ENCODE results near the gene CSMD2.

DNA sequence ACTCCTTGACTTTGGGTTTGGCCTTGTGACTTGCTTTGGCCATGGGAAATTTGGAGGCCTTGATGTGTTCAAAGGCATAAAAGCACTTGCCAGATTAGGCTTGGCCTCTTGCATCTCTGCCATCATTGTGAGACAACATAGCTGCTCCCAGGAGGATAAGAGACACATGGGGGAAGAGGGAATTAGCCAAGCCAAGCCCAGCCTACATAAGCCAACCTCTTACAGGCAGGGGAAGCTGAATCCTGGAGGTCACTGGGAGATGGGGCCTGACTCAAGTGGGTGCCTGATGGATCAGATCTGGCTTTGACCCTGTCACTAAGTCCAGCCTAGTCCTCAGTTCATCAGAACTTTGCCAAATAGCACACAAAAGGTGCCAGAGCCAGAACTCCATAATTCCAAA, 338.7 kb downstream of the CSMD2 start:
- TF ChIP-seq, protein P1, sequence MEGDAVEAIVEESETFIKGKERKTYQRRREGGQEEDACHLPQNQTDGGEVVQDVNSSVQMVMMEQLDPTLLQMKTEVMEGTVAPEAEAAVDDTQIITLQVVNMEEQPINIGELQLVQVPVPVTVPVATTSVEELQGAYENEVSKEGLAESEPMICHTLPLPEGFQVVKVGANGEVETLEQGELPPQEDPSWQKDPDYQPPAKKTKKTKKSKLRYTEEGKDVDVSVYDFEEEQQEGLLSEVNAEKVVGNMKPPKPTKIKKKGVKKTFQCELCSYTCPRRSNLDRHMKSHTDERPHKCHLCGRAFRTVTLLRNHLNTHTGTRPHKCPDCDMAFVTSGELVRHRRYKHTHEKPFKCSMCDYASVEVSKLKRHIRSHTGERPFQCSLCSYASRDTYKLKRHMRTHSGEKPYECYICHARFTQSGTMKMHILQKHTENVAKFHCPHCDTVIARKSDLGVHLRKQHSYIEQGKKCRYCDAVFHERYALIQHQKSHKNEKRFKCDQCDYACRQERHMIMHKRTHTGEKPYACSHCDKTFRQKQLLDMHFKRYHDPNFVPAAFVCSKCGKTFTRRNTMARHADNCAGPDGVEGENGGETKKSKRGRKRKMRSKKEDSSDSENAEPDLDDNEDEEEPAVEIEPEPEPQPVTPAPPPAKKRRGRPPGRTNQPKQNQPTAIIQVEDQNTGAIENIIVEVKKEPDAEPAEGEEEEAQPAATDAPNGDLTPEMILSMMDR (IDR thresholded peaks at IDR 0.05 in 4 of 5, conservative IDR thresholded peaks at IDR 0.05 in 1 of 5): no peak
- no peak for TF ChIP-seq POLR2A (IDR thresholded peaks at IDR 0.05)

Measured in gastrocnemius medialis (tissue), 4 donors.